D721Med (cell line): ENCODE data around the gene DCP1B.

ENCODE experiments used
- DNase-seq: peaks from one replicate; pipeline ENCODE4 v3.0.0; 2011; ENCODE audit warnings: low spot score; ENCODE audit not compliant: insufficient read length
- FAIRE-seq: peaks from 2 replicates; lab custom pipeline; 2011; peaks lifted over from hg19 to GRCh38; lab: Jason Lieb, UNC
- CTCF ChIP-seq: IDR thresholded peaks from 2 replicates; pipeline ENCODE4 v1.5.1; 2012; ENCODE audit warnings: mild to moderate bottlenecking, control low read depth; ENCODE audit not compliant: insufficient read depth; ENCODE audit errors: missing control alignments

DCP1B gene

DNA sequence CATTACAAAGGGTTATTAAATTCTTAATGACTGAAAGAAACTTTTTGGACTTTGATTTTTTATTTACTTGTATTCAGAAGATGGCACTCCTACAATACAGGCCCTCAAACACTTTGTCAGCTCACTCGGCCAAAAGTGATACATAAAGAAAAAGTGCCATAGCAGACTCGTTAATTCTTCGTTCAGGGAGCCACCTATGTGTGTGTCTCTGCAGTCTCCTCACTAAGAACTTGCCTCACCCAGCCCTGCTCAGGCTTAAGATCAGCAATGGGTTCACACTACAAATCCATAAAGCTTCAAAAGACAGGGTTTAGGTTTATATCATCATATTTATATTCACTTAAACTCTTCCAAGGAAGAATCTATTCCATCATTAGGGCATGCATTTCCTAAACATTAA, 11.5 kb downstream of the DCP1B start:
- no peak for TF ChIP-seq CTCF
- FAIRE-seq (no peak), DNase-seq (no peak)

- DNase-seq (no peak), FAIRE-seq (no peak)
Observed at GRCh38 chr12:1989111-1989510, 15.1 kb downstream of the DCP1B start.

DNA sequence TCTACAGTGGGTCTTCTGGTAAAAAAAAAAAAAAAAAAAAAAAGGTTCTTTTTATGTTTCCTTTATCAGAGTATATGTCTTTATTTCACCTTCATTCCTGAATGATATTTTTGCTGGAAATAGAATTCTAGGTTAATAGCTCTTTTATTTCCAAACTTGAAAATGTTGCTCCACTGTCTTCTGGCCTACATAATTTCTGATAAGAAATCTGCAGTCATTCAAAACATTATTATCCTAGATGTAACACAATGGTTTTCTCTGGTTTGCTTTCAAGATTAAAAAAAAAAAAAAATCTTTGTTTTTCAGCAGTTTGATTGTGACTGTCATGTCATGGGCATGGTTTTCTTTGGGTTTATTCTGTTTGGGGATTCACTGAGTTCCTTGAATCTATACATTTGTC, 19.5 kb downstream of the DCP1B start:
- DNase-seq: no peak
- no peak for TF ChIP-seq CTCF
- FAIRE-seq: no peak

More at GRCh38 chr12:1989111-1989510, 15.1 kb downstream of the DCP1B start:
- TF ChIP-seq CTCF: no peak

GRCh38 chr12:1980282-1980681, 24.0 kb downstream of the DCP1B start:
- no peak for TF ChIP-seq CTCF
- no peak for DNase-seq
- no peak for FAIRE-seq

DNA sequence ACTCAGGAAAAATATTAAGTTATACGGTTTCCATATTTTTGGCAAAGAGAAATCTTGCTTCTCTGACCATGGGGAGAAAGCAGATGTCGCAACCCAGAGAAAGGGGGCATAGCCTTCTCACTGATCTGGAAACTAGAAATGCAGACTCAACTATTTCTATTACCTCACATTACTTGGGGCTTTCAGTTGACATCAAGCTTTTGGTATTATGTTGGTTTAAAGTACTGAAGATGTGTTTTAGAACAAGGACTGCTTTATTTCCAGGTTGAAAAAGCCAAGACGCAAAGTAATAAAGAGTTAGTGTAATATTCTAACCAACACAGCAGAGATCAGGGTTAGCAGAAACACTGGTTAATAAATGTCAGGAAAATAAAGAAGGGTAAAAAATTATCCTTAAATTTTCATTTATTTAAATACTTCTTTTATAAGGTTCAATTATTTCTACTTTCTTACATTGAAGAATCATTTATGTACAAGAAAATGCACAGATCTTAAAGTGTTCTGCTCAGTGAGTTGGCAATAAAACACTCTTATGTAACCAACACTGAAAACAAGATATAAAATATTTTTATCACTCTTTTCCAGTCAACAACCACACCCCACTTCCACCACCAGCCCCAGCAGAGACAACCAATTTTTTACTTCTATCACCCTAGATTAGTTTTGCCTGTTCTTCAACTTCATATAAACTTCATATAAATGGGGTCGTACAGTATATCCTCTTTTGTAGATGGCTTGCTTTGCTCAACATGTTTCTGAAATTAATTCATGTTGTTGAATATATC, 26.0 kb downstream of the DCP1B start:
- DNase-seq: no peak
- FAIRE-seq: no peak
- TF ChIP-seq CTCF: no peak

DNA sequence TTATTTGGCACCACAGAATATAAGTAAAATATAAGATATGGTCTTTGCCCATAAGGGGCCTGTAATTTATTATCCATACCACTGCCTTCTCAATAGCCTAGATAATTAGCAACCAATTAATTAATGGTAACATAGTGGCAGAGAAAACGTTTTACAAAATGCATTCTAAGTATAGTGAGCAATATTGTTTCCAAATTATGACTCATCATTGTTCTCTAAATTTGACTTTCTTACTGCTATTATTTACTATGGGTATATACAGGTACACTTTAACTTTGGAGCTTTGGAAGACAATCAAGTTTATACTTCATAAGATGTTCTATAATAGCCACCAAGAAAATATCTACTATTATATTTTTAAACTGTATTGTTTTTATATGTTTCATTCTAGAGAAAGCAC, 26.7 kb downstream of the DCP1B start:
- TF ChIP-seq CTCF: no peak
- FAIRE-seq (no peak), DNase-seq (no peak)

DNA sequence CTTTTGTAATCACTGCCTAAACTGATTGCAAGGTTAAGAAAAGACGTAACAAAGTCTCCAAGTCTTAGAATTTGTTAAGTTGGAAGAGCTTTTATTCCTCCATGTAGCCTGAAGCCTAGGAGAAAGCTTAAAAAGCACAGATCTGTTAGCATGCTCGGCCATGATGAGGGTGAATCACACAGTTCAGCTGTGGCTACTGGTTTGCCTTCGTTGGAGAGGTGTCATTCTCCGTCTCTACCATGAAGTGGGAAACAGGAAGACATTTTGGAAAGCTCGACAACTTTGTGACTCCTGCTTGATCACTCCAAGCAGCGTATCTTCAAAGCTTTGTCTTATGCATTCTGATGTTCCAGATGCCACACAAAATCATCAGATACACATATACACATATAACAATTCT, 27.1 kb downstream of the DCP1B start:
- no peak for TF ChIP-seq CTCF
- no peak for FAIRE-seq
- DNase-seq: no peak
